Keratinocyte (primary cell): Measurements from ENCODE around the gene GAL3ST2. TPM values are rescaled to one million over a fixed set of nuclear protein-coding genes. Genes with fewer than 3 reads are reported as not detected.

Experiments
- DNase-seq: peaks from one replicate; pipeline ENCODE4 v3.0.0-alpha.2; 2011; ENCODE audit warnings: low read depth, missing footprints, low spot score
- FAIRE-seq: peaks from 2 replicates; lab custom pipeline; 2011; peaks lifted over from hg19 to GRCh38; lab: Jason Lieb, UNC
- H2AFZ ChIP-seq: 2 replicates; pipeline ENCODE4 v1.6.0; 2012; ENCODE audit warnings: low read length, control low read depth, inconsistent platforms; ENCODE audit not compliant: control insufficient read depth
- H3K27ac ChIP-seq: 2 replicates; pipeline ENCODE4 v1.5.1; 2011; ENCODE audit warnings: low read length; ENCODE audit not compliant: control insufficient read depth, insufficient read depth
- H3K27me3 ChIP-seq: 3 replicates; pipeline ENCODE4 v1.6.0; 2011; ENCODE audit warnings: low read length; ENCODE audit not compliant: control insufficient read depth, insufficient read depth; ENCODE audit errors: extremely low read depth
- H3K36me3 ChIP-seq, 2 experiments: 2 replicates in 1 of 2; 3 replicates in 1 of 2; pipeline ENCODE4 v1.5.1; 2011; ENCODE audit warnings: low read length in 2 of 2, mild to moderate bottlenecking in 1 of 2; ENCODE audit not compliant: control insufficient read depth in 2 of 2, insufficient read depth in 2 of 2; ENCODE audit errors: extremely low read depth in 1 of 2
- H3K4me1 ChIP-seq: 3 replicates; pipeline ENCODE4 v1.5.1; 2011; ENCODE audit warnings: low read length; ENCODE audit not compliant: control insufficient read depth, insufficient read depth; ENCODE audit errors: extremely low read depth
- H3K4me2 ChIP-seq: 3 replicates; pipeline ENCODE4 v1.6.0; 2011; ENCODE audit warnings: low read depth, low read length; ENCODE audit not compliant: control insufficient read depth, insufficient read depth; ENCODE audit errors: extremely low read depth
- H3K4me3 ChIP-seq, 3 experiments: fragments of 200-600 bp in 1 of 3; sonication (generic) in 1 of 3; 2 replicates in 2 of 3; 3 replicates in 1 of 3; pipeline ENCODE4 v1.5.1; 2011 to 2016; ENCODE audit warnings: low read length in 3 of 3, mild to moderate bottlenecking in 3 of 3, control low read depth in 2 of 3, inconsistent platforms in 1 of 3, low read depth in 1 of 3, mixed read lengths in 1 of 3, mixed run types in 1 of 3, moderate library complexity in 1 of 3; ENCODE audit not compliant: control insufficient read depth in 2 of 3, insufficient read depth in 2 of 3; ENCODE audit errors: extremely low read depth in 1 of 3
- H3K79me2 ChIP-seq: 2 replicates; pipeline ENCODE4 v1.6.0; 2012; ENCODE audit warnings: low read length; ENCODE audit not compliant: control insufficient read depth, insufficient read depth
- H3K9ac ChIP-seq: 3 replicates; pipeline ENCODE4 v1.6.0; 2011; ENCODE audit warnings: low read length; ENCODE audit not compliant: control insufficient read depth, insufficient read depth; ENCODE audit errors: extremely low read depth
- H3K9me1 ChIP-seq: 3 replicates; pipeline ENCODE4 v1.6.0; 2011; ENCODE audit warnings: low read length; ENCODE audit not compliant: control insufficient read depth, insufficient read depth; ENCODE audit errors: extremely low read depth
- H3K9me3 ChIP-seq: 2 replicates; pipeline ENCODE4 v1.5.1; 2012; ENCODE audit warnings: low read depth, low read length; ENCODE audit not compliant: control insufficient read depth
- H4K20me1 ChIP-seq: 3 replicates; pipeline ENCODE4 v1.6.0; 2011; ENCODE audit warnings: low read length; ENCODE audit not compliant: control insufficient read depth, insufficient read depth; ENCODE audit errors: extremely low read depth
- EZH2 ChIP-seq: IDR thresholded peaks from one replicate; pipeline ENCODE4 v1.6.1; 2012; ENCODE audit warnings: inconsistent platforms, mild to moderate bottlenecking, low read length, moderate library complexity
- dilution Hi-C: fragments of 300-500 bp; cut with MboI; formaldehyde crosslinking; loops from one replicate; pipeline ENCODE4 v1.7.0; 2020; ENCODE audit warnings: low sequenced_read_pairs; ENCODE audit not compliant: extremely low pct_ligation_motif_present
- polyA plus RNA-seq, 5 experiments: library from polyadenylated mRNA; depleted of rRNA in 3 of 5; stranded (reverse) in 3 of 5; stranded (forward) in 1 of 5; unstranded in 1 of 5; fragments of >200 nt; gene quantifications; 1 replicate in 1 of 5; 2 replicates in 3 of 5; 3 replicates in 1 of 5; pipeline versions ENCODE4 v1.2.1 to v1.2.3, GENCODE V29; 2011 to 2012; ENCODE audit warnings: missing spikeins in 2 of 5, low read depth in 1 of 5, low replicate concordance in 1 of 5
- TF ChIP-seq, protein P1 (sequence below), 3 experiments: IDR thresholded peaks in 1 of 3; conservative IDR thresholded peaks in 1 of 3; optimal IDR thresholded peaks in 1 of 3; 2 replicates in 2 of 3; 3 replicates in 1 of 3; pipeline versions ENCODE3 to v1.5.1; 2011; ENCODE audit warnings: low read length in 3 of 3, mild to moderate bottlenecking in 3 of 3, moderate library complexity in 2 of 3, control low read depth in 1 of 3, inconsistent platforms in 1 of 3; ENCODE audit not compliant: insufficient read depth in 2 of 3; ENCODE audit errors: extremely low read depth in 1 of 3

Gene GAL3ST2
- polyA plus RNA-seq, 1 donor (not counting 4 experiments of a cell fraction or from before 2014, with no cell fraction given), result not detected

DNA sequence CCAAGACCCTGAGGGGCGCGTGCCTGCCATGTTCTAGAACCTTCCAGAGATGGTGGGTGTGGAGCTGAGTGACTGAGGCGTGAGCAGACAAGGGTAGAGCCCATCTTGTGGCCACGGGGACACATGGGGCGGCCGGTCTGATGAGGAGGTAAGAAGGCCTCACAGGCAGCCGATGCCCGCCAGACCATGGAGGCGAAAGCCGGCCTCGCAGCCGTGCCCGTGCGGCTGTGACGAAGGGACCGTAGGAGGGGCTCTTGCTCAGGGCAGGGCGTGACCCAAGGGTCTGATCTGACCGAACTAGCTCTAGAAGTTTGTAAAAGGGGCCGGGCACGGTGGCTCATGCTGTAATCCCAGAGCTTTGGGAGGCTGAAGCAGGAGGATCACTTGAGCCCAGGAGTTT, 22.6 kb upstream of the GAL3ST2 start:
- no peak overlapping the region for H3K4me3 ChIP-seq
- H3K4me1 ChIP-seq, result no peaks in the 10 kb centered on the region
- DNase-seq (no peak), FAIRE-seq (no peak)
- TF ChIP-seq EZH2, result no peak
- TF ChIP-seq, protein P1, sequence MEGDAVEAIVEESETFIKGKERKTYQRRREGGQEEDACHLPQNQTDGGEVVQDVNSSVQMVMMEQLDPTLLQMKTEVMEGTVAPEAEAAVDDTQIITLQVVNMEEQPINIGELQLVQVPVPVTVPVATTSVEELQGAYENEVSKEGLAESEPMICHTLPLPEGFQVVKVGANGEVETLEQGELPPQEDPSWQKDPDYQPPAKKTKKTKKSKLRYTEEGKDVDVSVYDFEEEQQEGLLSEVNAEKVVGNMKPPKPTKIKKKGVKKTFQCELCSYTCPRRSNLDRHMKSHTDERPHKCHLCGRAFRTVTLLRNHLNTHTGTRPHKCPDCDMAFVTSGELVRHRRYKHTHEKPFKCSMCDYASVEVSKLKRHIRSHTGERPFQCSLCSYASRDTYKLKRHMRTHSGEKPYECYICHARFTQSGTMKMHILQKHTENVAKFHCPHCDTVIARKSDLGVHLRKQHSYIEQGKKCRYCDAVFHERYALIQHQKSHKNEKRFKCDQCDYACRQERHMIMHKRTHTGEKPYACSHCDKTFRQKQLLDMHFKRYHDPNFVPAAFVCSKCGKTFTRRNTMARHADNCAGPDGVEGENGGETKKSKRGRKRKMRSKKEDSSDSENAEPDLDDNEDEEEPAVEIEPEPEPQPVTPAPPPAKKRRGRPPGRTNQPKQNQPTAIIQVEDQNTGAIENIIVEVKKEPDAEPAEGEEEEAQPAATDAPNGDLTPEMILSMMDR (optimal IDR thresholded peaks at IDR 0.05 in 1 of 3, IDR thresholded peaks at IDR 0.05 in 1 of 3, conservative IDR thresholded peaks at IDR 0.05 in 1 of 3; ENCODE audit: extremely low read depth in 1 of 3, insufficient read depth in 2 of 3, low read length in 3 of 3), result no peak
- H3K27ac ChIP-seq, result no peak overlapping the region
- dilution Hi-C loops, result no loop called here
- H4K20me1 ChIP-seq, result no peaks in the 10 kb centered on the region
- peaks cover 0 to 8% of the 10 kb centered on the region in 2 experiments for H3K36me3 ChIP-seq
- H3K9me3 ChIP-seq, result no peaks in the 10 kb centered on the region
- no peak overlapping the region for H2AFZ ChIP-seq
- H3K27me3 ChIP-seq, result no peaks in the 10 kb centered on the region
- no peak overlapping the region for H3K4me2 ChIP-seq
- H3K9me1 ChIP-seq, result no peaks in the 10 kb centered on the region
- H3K79me2 ChIP-seq, result no peaks in the 10 kb centered on the region
- H3K9ac ChIP-seq, result no peak overlapping the region

DNA sequence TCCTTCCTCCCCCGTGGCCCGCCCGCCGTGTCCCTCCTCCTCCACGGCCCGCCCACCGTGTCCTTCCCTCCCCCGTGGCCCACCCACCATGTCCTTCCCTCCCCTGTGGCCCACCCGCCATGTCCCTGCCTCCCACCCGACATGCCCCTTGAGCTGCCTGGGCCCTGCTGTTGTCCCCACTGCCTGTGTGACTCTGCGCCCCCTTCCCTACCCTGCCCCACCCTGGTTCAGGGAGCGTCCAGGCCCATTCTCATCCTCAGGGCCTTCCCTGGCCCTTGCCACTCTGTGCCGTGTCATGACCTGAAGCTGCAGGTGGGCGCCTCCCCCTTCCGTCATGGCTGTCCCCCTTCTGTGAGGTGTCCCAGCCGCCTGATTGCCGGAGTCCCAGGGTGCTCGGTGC, 21.5 kb upstream of the GAL3ST2 start:
- Histone ChIP-seq H3K9ac (no peak overlapping the region), H3K27me3 (no peaks in the 10 kb centered on the region), H3K4me2 (no peak overlapping the region), H3K36me3 (peaks cover 0 to 7% of the 10 kb centered on the region in 2 experiments), H3K4me1 (no peaks in the 10 kb centered on the region), H3K9me1 (no peaks in the 10 kb centered on the region), H3K4me3 (no peak overlapping the region), H2AFZ (no peak overlapping the region), H4K20me1 (no peaks in the 10 kb centered on the region), H3K27ac (no peak overlapping the region), H3K79me2 (no peaks in the 10 kb centered on the region), H3K9me3 (no peaks in the 10 kb centered on the region)
- DNase-seq (no peak), FAIRE-seq (no peak)
- dilution Hi-C loops, result no loop called here
- TF ChIP-seq, protein P1 (optimal IDR thresholded peaks at IDR 0.05 in 1 of 3, IDR thresholded peaks at IDR 0.05 in 1 of 3, conservative IDR thresholded peaks at IDR 0.05 in 1 of 3; ENCODE audit: extremely low read depth in 1 of 3, insufficient read depth in 2 of 3, low read length in 3 of 3), result no peak
- no peak for TF ChIP-seq EZH2
